SK-N-SH treated with all-trans-retinoic acid at 6 μM for 48 hours (cell line): Measurements from ENCODE around the gene FAF1.

Experiments used
- ATAC-seq: fragments of 200-7000 bp; cut with Tn5 transposase; 3 replicates; pipeline ENCODE4 v1.9.1; 2020; ENCODE audit warnings: mild to moderate bottlenecking, moderate library complexity
- ARNTL ChIP-seq: fragments of 450-650 bp; formaldehyde crosslinking; IDR thresholded peaks from 2 replicates; pipeline ENCODE4 v1.5.0; 2020; ENCODE audit warnings: low read depth, mild to moderate bottlenecking, moderate library complexity, borderline replicate concordance
- BACH2 ChIP-seq: fragments of 250-450 bp; sonication (Bioruptor Pico); IDR thresholded peaks from 2 replicates; pipeline ENCODE4 v1.9.0; 2021; ENCODE audit warnings: mild to moderate bottlenecking, borderline replicate concordance
- CSDC2 ChIP-seq: fragments of 250-450 bp; sonication (Bioruptor Pico); IDR thresholded peaks from 2 replicates; pipeline ENCODE4 v1.5.0; 2020; ENCODE audit warnings: mild to moderate bottlenecking, moderate library complexity
- ESRRG ChIP-seq: fragments of 250-450 bp; sonication (Bioruptor Pico); IDR thresholded peaks from 2 replicates; pipeline ENCODE4 v1.6.1; 2021; ENCODE audit warnings: mild to moderate bottlenecking
- GLIS3 ChIP-seq: fragments of 250-450 bp; sonication (Bioruptor Pico); IDR thresholded peaks from 2 replicates; pipeline ENCODE4 v1.5.0; 2020; ENCODE audit warnings: mild to moderate bottlenecking, moderate library complexity
- ISL1 ChIP-seq: fragments of 250-450 bp; sonication (Bioruptor Pico); IDR thresholded peaks from 2 replicates; pipeline ENCODE4 v2.1.2; 2022; ENCODE audit warnings: mild to moderate bottlenecking, moderate library complexity
- POU6F1 ChIP-seq: fragments of 250-450 bp; sonication (Bioruptor Pico); IDR thresholded peaks from 2 replicates; pipeline ENCODE4 v1.8.0; 2021; ENCODE audit warnings: low read depth, mild to moderate bottlenecking, moderate library complexity, borderline replicate concordance
- RARB ChIP-seq: fragments of 250-450 bp; sonication (Bioruptor Pico); IDR thresholded peaks from 2 replicates; pipeline ENCODE4 v1.8.0; 2021; ENCODE audit warnings: mild to moderate bottlenecking, moderate library complexity
- SNAI2 ChIP-seq: fragments of 250-450 bp; sonication (Bioruptor Pico); IDR thresholded peaks from 2 replicates; pipeline ENCODE4 v1.5.0; 2020; ENCODE audit warnings: mild to moderate bottlenecking, moderate library complexity
- TCF4 ChIP-seq: fragments of 250-450 bp; sonication (Bioruptor Pico); IDR thresholded peaks from 2 replicates; pipeline ENCODE4 v1.8.0; 2021; ENCODE audit warnings: mild to moderate bottlenecking, moderate library complexity, borderline replicate concordance
- TOX ChIP-seq: fragments of 250-450 bp; sonication (Bioruptor Pico); IDR thresholded peaks from 2 replicates; pipeline ENCODE4 v1.8.0; 2021; ENCODE audit warnings: mild to moderate bottlenecking, moderate library complexity, borderline replicate concordance
- ZC3H10 ChIP-seq: fragments of 250-450 bp; sonication (Bioruptor Pico); IDR thresholded peaks from 2 replicates; pipeline ENCODE4 v1.5.1; 2021; ENCODE audit warnings: mild to moderate bottlenecking, moderate library complexity
- ZFP3 ChIP-seq: fragments of 250-450 bp; sonication (Bioruptor Pico); IDR thresholded peaks from 2 replicates; pipeline ENCODE4 v1.5.0; 2020; ENCODE audit warnings: mild to moderate bottlenecking, moderate library complexity
- ZFP30 ChIP-seq: fragments of 450-650 bp; formaldehyde crosslinking; IDR thresholded peaks from 2 replicates; pipeline ENCODE4 v1.5.0; 2022; ENCODE audit warnings: mild to moderate bottlenecking, moderate library complexity
- ZNF565 ChIP-seq: fragments of 450-650 bp; formaldehyde crosslinking; conservative IDR thresholded peaks from 2 replicates; pipeline ENCODE4 v1.5.0; 2020; ENCODE audit warnings: low read depth, mild to moderate bottlenecking, moderate library complexity
- ZNF70 ChIP-seq: fragments of 450-650 bp; formaldehyde crosslinking; IDR thresholded peaks from 2 replicates; pipeline ENCODE4 v1.5.0; 2020; ENCODE audit warnings: mild to moderate bottlenecking, moderate library complexity
- ZNF8 ChIP-seq: fragments of 450-650 bp; formaldehyde crosslinking; IDR thresholded peaks from 2 replicates; pipeline ENCODE4 v1.5.0; 2020; ENCODE audit warnings: mild to moderate bottlenecking, moderate library complexity
- TF ChIP-seq, protein P1 (sequence below): fragments of 250-450 bp; sonication (Bioruptor Pico); IDR thresholded peaks from 2 replicates; pipeline ENCODE4 v1.5.1; 2021; ENCODE audit warnings: mild to moderate bottlenecking, moderate library complexity
- TF ChIP-seq, protein P2 (sequence below): fragments of 250-450 bp; sonication (Bioruptor Pico); IDR thresholded peaks from 2 replicates; pipeline ENCODE4 v1.8.0; 2020; ENCODE audit warnings: mild to moderate bottlenecking, moderate library complexity, borderline replicate concordance
- TF ChIP-seq, protein P3 (sequence below): fragments of 250-450 bp; sonication (Bioruptor Pico); IDR thresholded peaks from 2 replicates; pipeline ENCODE4 v1.5.1; 2020; ENCODE audit warnings: low read depth, mild to moderate bottlenecking, moderate library complexity
- TF ChIP-seq, protein P4 (sequence below): fragments of 250-450 bp; sonication (Bioruptor Pico); IDR thresholded peaks from 2 replicates; pipeline ENCODE4 v1.5.0; 2020; ENCODE audit warnings: mild to moderate bottlenecking, moderate library complexity

Gene FAF1

GRCh38 chr1:50631161-50631560 lies 328.9 kb downstream of the FAF1 start (continued):
- no peak for TF ChIP-seq POU6F1 (CRISPR knock-in tag)
- TF ChIP-seq RARB, result no peak
- TF ChIP-seq ZNF8 (CRISPR knock-in tag), result no peak
- no peak for TF ChIP-seq ZNF565 (CRISPR knock-in tag)
- TF ChIP-seq TOX (CRISPR knock-in tag), result no peak
- TF ChIP-seq, protein P1, sequence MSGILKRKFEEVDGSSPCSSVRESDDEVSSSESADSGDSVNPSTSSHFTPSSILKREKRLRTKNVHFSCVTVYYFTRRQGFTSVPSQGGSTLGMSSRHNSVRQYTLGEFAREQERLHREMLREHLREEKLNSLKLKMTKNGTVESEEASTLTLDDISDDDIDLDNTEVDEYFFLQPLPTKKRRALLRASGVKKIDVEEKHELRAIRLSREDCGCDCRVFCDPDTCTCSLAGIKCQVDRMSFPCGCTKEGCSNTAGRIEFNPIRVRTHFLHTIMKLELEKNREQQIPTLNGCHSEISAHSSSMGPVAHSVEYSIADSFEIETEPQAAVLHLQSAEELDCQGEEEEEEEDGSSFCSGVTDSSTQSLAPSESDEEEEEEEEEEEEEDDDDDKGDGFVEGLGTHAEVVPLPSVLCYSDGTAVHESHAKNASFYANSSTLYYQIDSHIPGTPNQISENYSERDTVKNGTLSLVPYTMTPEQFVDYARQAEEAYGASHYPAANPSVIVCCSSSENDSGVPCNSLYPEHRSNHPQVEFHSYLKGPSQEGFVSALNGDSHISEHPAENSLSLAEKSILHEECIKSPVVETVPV (CRISPR knock-in tag), result no peak
- no peak for TF ChIP-seq GLIS3 (CRISPR knock-in tag)
- no peak for TF ChIP-seq TCF4

DNA sequence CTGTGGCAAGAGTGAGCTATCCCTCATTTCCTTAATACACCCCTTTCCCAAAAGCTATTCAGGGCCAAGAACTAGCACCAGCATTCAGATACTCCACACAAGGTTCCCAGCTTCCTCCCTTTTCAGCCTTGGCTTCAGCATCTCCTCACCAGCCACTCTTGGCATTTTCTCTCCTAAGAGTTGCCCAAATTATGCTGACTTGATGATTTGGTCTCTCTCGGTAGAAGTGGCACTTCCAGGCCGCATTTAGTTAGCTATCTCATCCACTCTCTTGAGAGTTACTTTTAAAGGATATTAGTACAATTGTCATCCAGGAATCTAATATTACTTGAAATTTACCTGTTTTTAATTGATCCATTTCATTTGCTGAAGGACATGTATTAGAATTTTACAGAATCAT lies 337.8 kb downstream of the FAF1 start:
- no peak for ATAC-seq

DNA sequence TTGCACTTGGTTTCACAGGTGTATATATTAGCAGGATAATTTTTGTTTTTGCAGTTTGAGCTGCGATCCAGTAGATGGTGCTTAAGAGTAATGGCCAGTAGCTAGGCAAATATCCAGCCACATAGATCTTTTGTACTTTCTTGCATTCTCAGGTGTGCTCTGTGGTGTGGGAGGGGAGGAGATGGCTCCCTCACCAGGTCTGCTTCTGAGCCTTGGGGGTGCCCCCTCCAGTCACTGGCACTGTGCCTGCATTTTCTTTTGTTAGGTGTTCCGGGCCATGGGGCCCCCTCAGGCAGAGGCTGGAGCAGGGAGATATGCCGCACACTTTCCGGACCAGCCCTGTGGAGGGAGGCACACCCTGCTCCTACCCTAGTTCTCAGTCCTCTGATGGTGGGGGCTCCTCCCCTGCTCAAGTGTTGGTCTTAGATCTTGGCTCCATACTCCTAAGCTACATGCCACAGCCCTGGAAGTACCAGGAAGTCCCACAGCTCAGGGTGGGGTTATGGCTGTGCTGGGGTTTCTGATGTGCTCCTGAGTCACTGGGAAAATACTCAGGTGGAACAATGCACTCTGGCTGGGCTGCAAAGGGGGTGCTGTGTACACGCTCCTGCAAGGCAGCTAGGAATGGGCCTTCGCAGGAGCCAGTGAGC lies 339.3 kb downstream of the FAF1 start:
- ATAC-seq, result peak; percentile 38; the same call in 2 of the 3 replicates
- TF ChIP-seq, protein P2, sequence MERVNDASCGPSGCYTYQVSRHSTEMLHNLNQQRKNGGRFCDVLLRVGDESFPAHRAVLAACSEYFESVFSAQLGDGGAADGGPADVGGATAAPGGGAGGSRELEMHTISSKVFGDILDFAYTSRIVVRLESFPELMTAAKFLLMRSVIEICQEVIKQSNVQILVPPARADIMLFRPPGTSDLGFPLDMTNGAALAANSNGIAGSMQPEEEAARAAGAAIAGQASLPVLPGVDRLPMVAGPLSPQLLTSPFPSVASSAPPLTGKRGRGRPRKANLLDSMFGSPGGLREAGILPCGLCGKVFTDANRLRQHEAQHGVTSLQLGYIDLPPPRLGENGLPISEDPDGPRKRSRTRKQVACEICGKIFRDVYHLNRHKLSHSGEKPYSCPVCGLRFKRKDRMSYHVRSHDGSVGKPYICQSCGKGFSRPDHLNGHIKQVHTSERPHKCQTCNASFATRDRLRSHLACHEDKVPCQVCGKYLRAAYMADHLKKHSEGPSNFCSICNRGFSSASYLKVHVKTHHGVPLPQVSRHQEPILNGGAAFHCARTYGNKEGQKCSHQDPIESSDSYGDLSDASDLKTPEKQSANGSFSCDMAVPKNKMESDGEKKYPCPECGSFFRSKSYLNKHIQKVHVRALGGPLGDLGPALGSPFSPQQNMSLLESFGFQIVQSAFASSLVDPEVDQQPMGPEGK (CRISPR knock-in tag), result no peak
- TF ChIP-seq ARNTL (CRISPR knock-in tag), result no peak
- TF ChIP-seq GLIS3 (CRISPR knock-in tag), result no peak
- TF ChIP-seq ZFP3 (CRISPR knock-in tag), result no peak
- no peak for TF ChIP-seq ZNF8 (CRISPR knock-in tag)
- TF ChIP-seq, protein P3, sequence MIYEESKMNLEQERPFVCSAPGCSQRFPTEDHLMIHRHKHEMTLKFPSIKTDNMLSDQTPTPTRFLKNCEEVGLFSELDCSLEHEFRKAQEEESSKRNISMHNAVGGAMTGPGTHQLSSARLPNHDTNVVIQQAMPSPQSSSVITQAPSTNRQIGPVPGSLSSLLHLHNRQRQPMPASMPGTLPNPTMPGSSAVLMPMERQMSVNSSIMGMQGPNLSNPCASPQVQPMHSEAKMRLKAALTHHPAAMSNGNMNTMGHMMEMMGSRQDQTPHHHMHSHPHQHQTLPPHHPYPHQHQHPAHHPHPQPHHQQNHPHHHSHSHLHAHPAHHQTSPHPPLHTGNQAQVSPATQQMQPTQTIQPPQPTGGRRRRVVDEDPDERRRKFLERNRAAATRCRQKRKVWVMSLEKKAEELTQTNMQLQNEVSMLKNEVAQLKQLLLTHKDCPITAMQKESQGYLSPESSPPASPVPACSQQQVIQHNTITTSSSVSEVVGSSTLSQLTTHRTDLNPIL, result no peak
- no peak for TF ChIP-seq POU6F1 (CRISPR knock-in tag)
- TF ChIP-seq TOX (CRISPR knock-in tag), result no peak
- no peak for TF ChIP-seq ESRRG
- no peak for TF ChIP-seq SNAI2
- no peak for TF ChIP-seq ZC3H10 (CRISPR knock-in tag)
- no peak for TF ChIP-seq ISL1 (CRISPR knock-in tag)
- TF ChIP-seq RARB, result no peak
- no peak for TF ChIP-seq BACH2 (CRISPR knock-in tag)
- TF ChIP-seq CSDC2 (CRISPR knock-in tag), result no peak
- no peak for TF ChIP-seq ZNF70 (CRISPR knock-in tag)
- TF ChIP-seq, protein P1 (CRISPR knock-in tag), result no peak

More for the DNA sequence above, 337.8 kb downstream of the FAF1 start:
- TF ChIP-seq ZFP3 (CRISPR knock-in tag), result no peak
- TF ChIP-seq, protein P4, sequence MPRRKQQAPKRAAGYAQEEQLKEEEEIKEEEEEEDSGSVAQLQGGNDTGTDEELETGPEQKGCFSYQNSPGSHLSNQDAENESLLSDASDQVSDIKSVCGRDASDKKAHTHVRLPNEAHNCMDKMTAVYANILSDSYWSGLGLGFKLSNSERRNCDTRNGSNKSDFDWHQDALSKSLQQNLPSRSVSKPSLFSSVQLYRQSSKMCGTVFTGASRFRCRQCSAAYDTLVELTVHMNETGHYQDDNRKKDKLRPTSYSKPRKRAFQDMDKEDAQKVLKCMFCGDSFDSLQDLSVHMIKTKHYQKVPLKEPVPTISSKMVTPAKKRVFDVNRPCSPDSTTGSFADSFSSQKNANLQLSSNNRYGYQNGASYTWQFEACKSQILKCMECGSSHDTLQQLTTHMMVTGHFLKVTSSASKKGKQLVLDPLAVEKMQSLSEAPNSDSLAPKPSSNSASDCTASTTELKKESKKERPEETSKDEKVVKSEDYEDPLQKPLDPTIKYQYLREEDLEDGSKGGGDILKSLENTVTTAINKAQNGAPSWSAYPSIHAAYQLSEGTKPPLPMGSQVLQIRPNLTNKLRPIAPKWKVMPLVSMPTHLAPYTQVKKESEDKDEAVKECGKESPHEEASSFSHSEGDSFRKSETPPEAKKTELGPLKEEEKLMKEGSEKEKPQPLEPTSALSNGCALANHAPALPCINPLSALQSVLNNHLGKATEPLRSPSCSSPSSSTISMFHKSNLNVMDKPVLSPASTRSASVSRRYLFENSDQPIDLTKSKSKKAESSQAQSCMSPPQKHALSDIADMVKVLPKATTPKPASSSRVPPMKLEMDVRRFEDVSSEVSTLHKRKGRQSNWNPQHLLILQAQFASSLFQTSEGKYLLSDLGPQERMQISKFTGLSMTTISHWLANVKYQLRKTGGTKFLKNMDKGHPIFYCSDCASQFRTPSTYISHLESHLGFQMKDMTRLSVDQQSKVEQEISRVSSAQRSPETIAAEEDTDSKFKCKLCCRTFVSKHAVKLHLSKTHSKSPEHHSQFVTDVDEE, result no peak
- no peak for TF ChIP-seq GLIS3 (CRISPR knock-in tag)
- TF ChIP-seq ZFP30 (CRISPR knock-in tag), result no peak
- no peak for TF ChIP-seq CSDC2 (CRISPR knock-in tag)
- TF ChIP-seq, protein P1 (CRISPR knock-in tag), result no peak
- TF ChIP-seq RARB, result no peak
